Activated T-helper 1 cell treated with anti-CD3 and anti-CD28 coated beads, Interleukin-12 subunit alpha, Interleukin-12 subunit beta, Interleukin-2, Interleukin-4 antibody, amounts not matched to agents 30 ng/mL and 10 ng/mL and 1 ng/mL, durations not matched to agents 14 hours and 24 hours and 36 hours (primary cell): Measurements from ENCODE around the gene IGSF3. TPM values are rescaled to one million over a fixed set of nuclear protein-coding genes. Genes with fewer than 3 reads are reported as not detected.

Experiments
- DNase-seq: peaks from one replicate; pipeline ENCODE4 v3.0.0; 2021; ENCODE audit warnings: low spot score
- H3K27ac Mint-ChIP-seq: one replicate; pipeline ENCODE4 v1.8.0; 2021; ENCODE audit warnings: mild to moderate bottlenecking, mixed read lengths
- H3K27me3 Mint-ChIP-seq: one replicate; pipeline ENCODE4 v1.8.0; 2022; ENCODE audit warnings: mild to moderate bottlenecking, moderate library complexity, mixed read lengths; ENCODE audit not compliant: insufficient read depth
- H3K36me3 Mint-ChIP-seq: one replicate; pipeline ENCODE4 v1.8.0; 2021; ENCODE audit warnings: low read depth, mixed read lengths
- H3K4me1 Mint-ChIP-seq: one replicate; pipeline ENCODE4 v1.8.0; 2021; ENCODE audit warnings: low read depth, mixed read lengths
- H3K4me3 Mint-ChIP-seq: one replicate; pipeline ENCODE4 v1.8.0; 2021; ENCODE audit warnings: mild to moderate bottlenecking, moderate library complexity, mixed read lengths
- H3K9me3 Mint-ChIP-seq: one replicate; pipeline ENCODE4 v1.8.0; 2021; ENCODE audit warnings: mixed read lengths
- intact Hi-C: fragments of 100-400 bp; cut with micrococcal nuclease; formaldehyde crosslinking; loops from one replicate; pipeline ENCODE4 v1.15.1; 2024
- total RNA-seq: library from RNA; stranded (reverse); gene quantifications from 2 replicates; pipeline ENCODE4 v1.2.3, GENCODE V29; 2022

IGSF3 gene
- total RNA-seq, 1 donor from 2014 or later = 1.7 TPM

DNA sequence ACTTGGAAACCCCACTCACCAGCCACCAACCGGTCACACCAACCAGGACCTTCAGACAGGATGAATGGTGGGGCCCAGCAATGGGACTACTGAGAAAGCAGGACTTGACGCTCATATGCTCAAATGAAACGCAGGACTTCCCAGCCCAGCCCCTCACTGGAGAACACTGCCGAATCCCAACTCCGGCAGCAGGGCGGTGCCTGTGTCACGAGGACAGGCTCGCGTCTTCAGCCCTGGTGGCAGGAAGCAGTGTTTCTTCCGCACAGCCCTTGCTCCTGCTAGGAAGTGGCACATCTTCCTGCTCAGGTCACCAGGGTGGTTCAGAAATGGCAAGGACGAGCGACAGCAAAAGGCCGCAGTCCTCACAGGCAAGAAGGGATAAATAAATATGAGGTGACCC, 135.6 kb downstream of the IGSF3 start:
- peaks cover 15% of the 10 kb centered on the region for H3K9me3 Mint-ChIP-seq
- peaks cover 67% of the 10 kb centered on the region for H3K36me3 Mint-ChIP-seq

DNA sequence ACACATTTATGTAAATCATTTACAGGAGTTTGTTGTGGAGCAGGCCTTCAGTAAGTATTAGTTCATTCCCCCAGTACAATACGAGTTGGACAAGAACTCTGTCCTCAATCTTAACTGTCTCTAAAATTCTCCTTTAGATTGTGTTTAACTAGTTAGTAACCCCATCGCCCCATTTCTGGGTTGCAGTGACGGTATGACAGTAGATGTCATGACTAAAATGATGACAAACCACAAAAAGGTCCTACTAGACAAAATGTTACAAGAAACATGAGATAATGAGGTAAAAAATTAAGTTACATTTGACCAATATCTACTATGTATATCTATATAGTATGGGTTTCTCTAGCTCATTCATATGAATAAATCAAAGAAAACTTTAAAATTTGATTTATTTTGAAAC, 137.9 kb downstream of the IGSF3 start:
- no peak for DNase-seq
- H3K9me3 Mint-ChIP-seq = peaks cover 15% of the 10 kb centered on the region
- no peak overlapping the region for H3K4me3 Mint-ChIP-seq
- H3K27me3 Mint-ChIP-seq = no peaks in the 10 kb centered on the region
- H3K27ac Mint-ChIP-seq = no peak overlapping the region
- intact Hi-C loops = no loop called here
- peaks cover 74% of the 10 kb centered on the region for H3K36me3 Mint-ChIP-seq
- peaks cover 14% of the 10 kb centered on the region for H3K4me1 Mint-ChIP-seq

More for the DNA sequence above, 135.6 kb downstream of the IGSF3 start:
- no peak for DNase-seq
- intact Hi-C loops = no loop called here
- Mint-ChIP-seq H3K4me1 (peaks cover 19% of the 10 kb centered on the region), H3K27me3 (no peaks in the 10 kb centered on the region), H3K4me3 (no peak overlapping the region), H3K27ac (no peak overlapping the region)

DNA sequence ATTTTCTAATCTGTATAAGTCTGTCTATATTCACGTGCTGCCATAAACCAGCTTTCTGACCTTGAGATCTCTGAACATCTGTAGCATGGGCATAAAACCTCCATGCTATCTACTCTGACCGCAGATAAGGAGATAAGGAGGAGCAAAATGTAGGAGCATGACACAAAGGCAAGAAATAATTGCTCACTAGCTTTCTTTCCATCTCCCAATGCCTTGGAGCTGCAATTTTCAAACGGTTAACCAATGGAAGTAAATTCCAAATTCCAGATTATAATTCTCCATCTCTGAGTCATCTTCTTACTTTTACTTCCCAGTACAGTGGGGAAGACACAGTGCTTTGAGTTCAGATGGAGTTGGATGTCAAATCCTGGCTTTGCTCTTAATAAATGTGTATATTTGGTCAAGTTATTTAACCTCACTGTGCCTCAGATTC, 138.3 kb downstream of the IGSF3 start:
- DNase-seq = no peak
- Mint-ChIP-seq H3K9me3 (peaks cover 15% of the 10 kb centered on the region), H3K4me3 (no peak overlapping the region), H3K4me1 (peaks cover 14% of the 10 kb centered on the region), H3K36me3 (peaks cover 75% of the 10 kb centered on the region), H3K27ac (no peak overlapping the region), H3K27me3 (no peaks in the 10 kb centered on the region)
- intact Hi-C loops = no loop called here

GRCh38 chr1:116528329-116529083, 139.0 kb downstream of the IGSF3 start:
- Mint-ChIP-seq H3K4me1 (peaks cover 8% of the 10 kb centered on the region), H3K9me3 (peaks cover 15% of the 10 kb centered on the region), H3K27ac (no peak overlapping the region), H3K36me3 (peaks cover 68% of the 10 kb centered on the region), H3K27me3 (no peaks in the 10 kb centered on the region), H3K4me3 (no peak overlapping the region)
- intact Hi-C loops = no loop called here
- no peak for DNase-seq

DNA sequence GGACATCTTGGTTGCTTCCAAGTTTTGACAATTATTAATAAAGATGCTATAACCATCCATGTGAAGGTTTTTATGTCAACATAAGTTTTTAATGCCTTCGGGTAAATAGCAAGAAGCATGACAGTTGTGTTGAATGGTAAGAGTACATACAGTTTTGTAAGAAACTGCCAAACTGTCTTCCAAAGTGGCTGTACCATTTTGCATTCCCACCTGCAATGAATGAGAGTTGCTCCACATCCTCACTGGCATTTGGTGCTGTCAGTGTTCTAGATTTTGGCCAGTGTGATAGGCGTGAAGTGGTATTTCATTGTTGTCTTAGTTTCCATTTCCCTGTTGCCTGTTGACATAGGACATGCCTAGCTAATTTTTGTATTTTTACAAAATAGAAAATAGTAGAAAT, 142.1 kb downstream of the IGSF3 start:
- intact Hi-C loops = no loop called here
- H3K4me3 Mint-ChIP-seq = no peak overlapping the region
- H3K27me3 Mint-ChIP-seq = no peaks in the 10 kb centered on the region
- no peak for DNase-seq
- H3K4me1 Mint-ChIP-seq = no peaks in the 10 kb centered on the region
- peaks cover 15% of the 10 kb centered on the region for H3K9me3 Mint-ChIP-seq
- no peak overlapping the region for H3K27ac Mint-ChIP-seq
- peaks cover 65% of the 10 kb centered on the region for H3K36me3 Mint-ChIP-seq

Other genes with a start within 250 kb of the IGSF3 start
- gene CD58, start 96.7 kb downstream of the IGSF3 start, total RNA-seq = 35.3 and 37.8 TPM in 2 replicates
- 651 and 685 TPM in 2 replicates for gene CD2, start 86.7 kb upstream of the IGSF3 start, total RNA-seq
- gene PTGFRN, start 242.2 kb upstream of the IGSF3 start, total RNA-seq = 38.0 and 43.4 TPM in 2 replicates